ENCODE data around the gene FAXC. TPM values are rescaled to one million over a fixed set of nuclear protein-coding genes. Genes with fewer than 3 reads are reported as not detected.

FAXC gene
- total RNA-seq, 2 experiments from 2014 or later: not detected

GRCh38 chr6:99232056-99232455, 117.4 kb downstream of the FAXC start:
- CTCF ChIA-PET: no interaction called here
- intact Hi-C loops (cut with micrococcal nuclease): no loop called here
- Mint-ChIP-seq H3K27me3 (peaks cover 13% of the 10 kb centered on the region), H3K4me1 (ENCODE audit: low read depth) (no peaks in the 10 kb centered on the region), H3K27ac (no peak overlapping the region), H3K36me3 (no peaks in the 10 kb centered on the region), H3K4me3 (no peak overlapping the region), H3K9me3 (peaks cover 2% of the 10 kb centered on the region)
- POLR2A ChIA-PET: no interaction called here
- no peak for DNase-seq

DNA sequence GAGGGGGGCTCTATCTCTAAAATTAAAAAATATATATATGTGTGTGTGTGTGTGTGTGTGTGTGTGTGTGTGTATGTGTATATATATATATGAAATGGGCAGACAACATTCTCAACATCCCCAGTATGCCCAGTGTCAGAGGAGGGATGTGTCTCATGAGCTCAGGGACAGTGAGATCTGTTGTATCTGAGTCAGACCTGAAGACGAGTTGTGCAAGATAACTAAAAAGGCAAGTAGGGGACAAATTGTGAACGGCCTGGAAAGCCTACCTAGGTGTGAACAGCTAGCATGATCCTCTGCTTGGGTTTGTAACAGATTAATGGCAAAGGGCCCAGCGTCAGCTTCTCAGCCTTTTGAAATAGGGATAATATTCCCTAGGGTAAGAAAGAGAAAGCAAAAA, 124.3 kb downstream of the FAXC start:
- peaks cover 2% of the 10 kb centered on the region for H3K9me3 Mint-ChIP-seq
- H3K27ac Mint-ChIP-seq: no peak overlapping the region
- no peak for DNase-seq
- intact Hi-C loops (cut with micrococcal nuclease): no loop called here
- CTCF ChIA-PET: interaction anchor here (1.0 kb wide), 1 partner anchor 105 kb away, joined by 3 read pairs; no protein-coding TSS in a partner anchor
- POLR2A ChIA-PET: no interaction called here
- no peaks in the 10 kb centered on the region for H3K36me3 Mint-ChIP-seq
- no peaks in the 10 kb centered on the region for H3K4me1 Mint-ChIP-seq (ENCODE audit: low read depth)
- no peak overlapping the region for H3K4me3 Mint-ChIP-seq
- H3K27me3 Mint-ChIP-seq: peaks cover 3% of the 10 kb centered on the region

Other genes starting within 250 kb of the FAXC start
- 10 to 100 TPM; 14.9 to 16.4 TPM for gene COQ3, start 44.5 kb upstream of the FAXC start, total RNA-seq
- 100 to 1,000 TPM; 101 to 115 TPM for gene PNISR, start 75.6 kb upstream of the FAXC start, total RNA-seq
- 10 to 100 TPM; 13.3 to 15.2 TPM for gene USP45, start 165.7 kb upstream of the FAXC start, total RNA-seq
- gene CCNC, start 219.0 kb upstream of the FAXC start, total RNA-seq: 10 to 100 TPM; 59.9 to 64.0 TPM

Measured in activated CD4-positive, alpha-beta memory T cell treated with anti-CD3 and anti-CD28 coated beads for 36 hours (primary cell).